Hepatocyte (in vitro differentiated cells): ENCODE measurements around the gene GAPVD1.

Source experiments
- CTCF ChIP-seq: fragments of 200-600 bp; sonication (generic); IDR thresholded peaks from 2 replicates; pipeline ENCODE4 v1.5.1; 2016; ENCODE audit warnings: antibody characterized with exemption, mild to moderate bottlenecking; ENCODE audit not compliant: poor library complexity
- EZH2 ChIP-seq: fragments of 200-600 bp; sonication (generic); IDR thresholded peaks from 2 replicates; pipeline ENCODE4 v1.6.1; 2016; ENCODE audit warnings: antibody characterized with exemption, mild to moderate bottlenecking, borderline replicate concordance

- TF ChIP-seq EZH2 (no peak), CTCF (peak; percentile 88)
Measured at GRCh38 chr9:125374443-125375309, 113.0 kb downstream of the GAPVD1 start.
